Activated gamma-delta T cell (primary cell): ENCODE data around the gene ADCY5.

Source experiments
- DNase-seq: peaks from one replicate; lab custom pipeline; 2025; lab: John Stamatoyannopoulos, UW

Gene ADCY5

GRCh38 chr3:123458255-123458654 is 9.4 kb upstream of the ADCY5 start:
- DNase-seq, result no peak

- DNase-seq, result no peak
Observed at GRCh38 chr3:123457841-123458240, 9.0 kb upstream of the ADCY5 start.

- DNase-seq, result no peak
Observed at GRCh38 chr3:123453675-123454074, 4.8 kb upstream of the ADCY5 start.

GRCh38 chr3:123451186-123451585 is 2.3 kb upstream of the ADCY5 start:
- DNase-seq, result no peak

- DNase-seq, result no peak
Observed at GRCh38 chr3:123449997-123450604, 1.2 kb upstream of the ADCY5 start.

GRCh38 chr3:123449102-123449996 is 459 bp upstream of the ADCY5 start:
- DNase-seq, result peak; percentile 19

- no peak for DNase-seq
Observed at GRCh38 chr3:123447749-123448517, 957 bp downstream of the ADCY5 start.

- no peak for DNase-seq
Observed at GRCh38 chr3:123447416-123447748, 1.5 kb downstream of the ADCY5 start.

- DNase-seq, result no peak
Observed at GRCh38 chr3:123446610-123447109, 2.2 kb downstream of the ADCY5 start.

- DNase-seq, result no peak
Observed at GRCh38 chr3:123446210-123446609, 2.7 kb downstream of the ADCY5 start.

GRCh38 chr3:123445702-123446101 is 3.2 kb downstream of the ADCY5 start:
- DNase-seq, result no peak

GRCh38 chr3:123444744-123445143 is 4.1 kb downstream of the ADCY5 start:
- no peak for DNase-seq

- DNase-seq, result no peak
Observed at GRCh38 chr3:123444023-123444422, 4.9 kb downstream of the ADCY5 start.

- no peak for DNase-seq
Observed at GRCh38 chr3:123442908-123443307, 6.0 kb downstream of the ADCY5 start.

- DNase-seq, result no peak
Observed at GRCh38 chr3:123442125-123442524, 6.8 kb downstream of the ADCY5 start.

GRCh38 chr3:123439806-123440580 is 8.9 kb downstream of the ADCY5 start:
- DNase-seq, result no peak

GRCh38 chr3:123432832-123433523 is 15.9 kb downstream of the ADCY5 start:
- DNase-seq, result no peak

- no peak for DNase-seq
Observed at GRCh38 chr3:123431658-123432324, 17.1 kb downstream of the ADCY5 start.

GRCh38 chr3:123431007-123431657 is 17.8 kb downstream of the ADCY5 start:
- DNase-seq, result no peak

GRCh38 chr3:123430266-123430665 is 18.6 kb downstream of the ADCY5 start:
- DNase-seq, result no peak
